ENCODE results near the gene HIVEP3. TPM values are rescaled to one million over a fixed set of nuclear protein-coding genes. Genes with fewer than 3 reads are reported as not detected.

HIVEP3 gene
- total RNA-seq, 1 donor from 2014 or later, result 73.9 TPM

DNA sequence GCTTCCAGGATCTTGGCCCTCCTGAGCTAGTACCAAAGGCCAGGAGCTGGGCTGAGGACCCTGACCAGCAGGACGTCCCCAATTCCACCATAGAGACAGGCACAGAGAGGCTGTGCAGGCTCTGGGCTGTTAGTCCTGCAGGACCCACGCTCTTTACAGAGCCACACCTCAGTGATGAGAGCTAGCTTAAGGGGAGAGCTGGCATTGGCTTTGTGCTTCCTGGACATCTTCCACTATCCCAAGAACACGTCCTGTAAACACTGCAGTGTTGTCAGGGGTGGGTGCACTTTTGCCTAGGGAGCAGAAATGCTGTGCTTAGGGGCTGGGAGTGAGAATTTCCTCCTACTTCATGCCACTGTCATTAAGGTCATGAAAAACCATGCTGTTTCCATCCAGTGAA is 342.5 kb downstream of the HIVEP3 start:
- no peak overlapping the region for H3K27ac Mint-ChIP-seq
- peaks cover 55% of the 10 kb centered on the region for H3K4me1 Mint-ChIP-seq
- peaks cover 78% of the 10 kb centered on the region for H3K36me3 Mint-ChIP-seq (ENCODE audit: low read depth)
- no peak overlapping the region for H3K4me3 Mint-ChIP-seq
- no peak for DNase-seq
- H3K27me3 Mint-ChIP-seq, result no peaks in the 10 kb centered on the region
- intact Hi-C loops (cut with micrococcal nuclease), result loop anchor here (10.0 kb wide), 2 partner anchors 59 to 319 kb away; no protein-coding TSS in a partner anchor
- no peaks in the 10 kb centered on the region for H3K9me3 Mint-ChIP-seq

- Mint-ChIP-seq H3K27me3 (no peaks in the 10 kb centered on the region), H3K4me1 (peaks cover 51% of the 10 kb centered on the region), H3K4me3 (no peak overlapping the region), H3K9me3 (no peaks in the 10 kb centered on the region), H3K36me3 (ENCODE audit: low read depth) (peaks cover 77% of the 10 kb centered on the region), H3K27ac (peak overlapping the region; percentile 43)
- intact Hi-C loops (cut with micrococcal nuclease), result loop anchor here (1.0 to 10.0 kb wide), 7 partner anchors 60 to 597 kb away; no protein-coding TSS in a partner anchor
- DNase-seq, result no peak
Observed at GRCh38 chr1:41574842-41575241, 343.9 kb downstream of the HIVEP3 start.

GRCh38 chr1:41573785-41574713 is 344.7 kb downstream of the HIVEP3 start:
- Mint-ChIP-seq H3K27me3 (no peaks in the 10 kb centered on the region), H3K4me1 (peaks cover 53% of the 10 kb centered on the region), H3K36me3 (ENCODE audit: low read depth) (peaks cover 75% of the 10 kb centered on the region), H3K27ac (peak overlapping the region; percentile 58), H3K4me3 (peak overlapping the region; percentile 2), H3K9me3 (no peaks in the 10 kb centered on the region)
- peak; percentile 95 for DNase-seq
- intact Hi-C loops (cut with micrococcal nuclease), result loop anchor here (1.0 to 10.0 kb wide), 7 partner anchors 61 to 598 kb away; no protein-coding TSS in a partner anchor

DNA sequence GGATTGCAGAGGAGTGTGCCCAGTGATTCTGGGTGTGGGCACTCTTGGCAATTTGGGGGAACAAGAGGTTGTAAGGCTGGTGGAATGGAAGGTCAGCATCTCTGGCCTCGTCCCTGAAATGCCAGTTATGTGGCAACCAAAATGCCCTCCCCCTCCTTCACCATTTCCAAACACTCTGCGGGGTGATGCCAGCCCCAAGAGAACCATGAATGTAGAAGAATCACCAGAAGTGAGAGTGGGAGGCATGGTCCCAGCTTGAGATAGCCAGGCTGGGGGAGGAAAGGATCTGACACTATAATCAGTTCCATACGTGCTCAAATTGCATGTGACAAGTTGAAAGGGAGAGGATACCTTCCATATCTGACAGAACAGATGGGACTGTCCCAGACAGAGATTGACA is 345.5 kb downstream of the HIVEP3 start:
- peak overlapping the region; percentile 50 for H3K27ac Mint-ChIP-seq
- H3K4me1 Mint-ChIP-seq, result peaks cover 56% of the 10 kb centered on the region
- peaks cover 74% of the 10 kb centered on the region for H3K36me3 Mint-ChIP-seq (ENCODE audit: low read depth)

GRCh38 chr1:41572224-41572623 is 346.5 kb downstream of the HIVEP3 start:
- DNase-seq, result no peak

More for the DNA sequence above, 345.5 kb downstream of the HIVEP3 start:
- Mint-ChIP-seq H3K4me3 (no peak overlapping the region), H3K9me3 (no peaks in the 10 kb centered on the region), H3K27me3 (no peaks in the 10 kb centered on the region)
- intact Hi-C loops (cut with micrococcal nuclease), result loop anchor here (5.0 to 10.0 kb wide), 4 partner anchors 62 to 599 kb away; no protein-coding TSS in a partner anchor
- no peak for DNase-seq

DNA sequence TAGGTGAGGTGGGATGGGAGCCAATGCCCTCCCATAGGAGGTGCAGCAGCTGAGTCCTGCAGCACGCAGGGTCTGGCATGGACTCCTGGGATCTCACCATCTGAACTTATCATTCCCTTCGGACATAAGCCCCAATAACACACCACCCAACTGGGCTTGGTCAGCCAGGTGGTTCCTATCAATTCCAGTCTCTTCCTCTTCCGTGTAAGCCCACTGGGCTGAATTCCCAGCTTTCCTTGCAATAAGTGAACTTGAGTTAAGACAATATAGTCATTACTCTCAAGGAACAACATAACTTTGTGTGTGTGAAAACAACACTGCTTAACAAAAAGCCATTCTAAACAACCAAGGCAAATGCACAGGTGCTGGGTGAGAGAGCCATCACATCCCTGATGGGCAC is 347.7 kb downstream of the HIVEP3 start:
- Mint-ChIP-seq H3K36me3 (ENCODE audit: low read depth) (peaks cover 79% of the 10 kb centered on the region), H3K27ac (no peak overlapping the region)
- no peak for DNase-seq

More at GRCh38 chr1:41572224-41572623, 346.5 kb downstream of the HIVEP3 start:
- H3K27me3 Mint-ChIP-seq, result no peaks in the 10 kb centered on the region
- peaks cover 54% of the 10 kb centered on the region for H3K4me1 Mint-ChIP-seq
- H3K9me3 Mint-ChIP-seq, result no peaks in the 10 kb centered on the region
- intact Hi-C loops (cut with micrococcal nuclease), result loop anchor here (5.0 to 10.0 kb wide), 4 partner anchors 63 to 600 kb away; no protein-coding TSS in a partner anchor
- H3K36me3 Mint-ChIP-seq (ENCODE audit: low read depth), result peaks cover 72% of the 10 kb centered on the region
- H3K4me3 Mint-ChIP-seq, result no peak overlapping the region
- no peak overlapping the region for H3K27ac Mint-ChIP-seq

GRCh38 chr1:41568204-41568603 is 350.5 kb downstream of the HIVEP3 start:
- no peak overlapping the region for H3K27ac Mint-ChIP-seq
- no peak overlapping the region for H3K4me3 Mint-ChIP-seq
- peaks cover 85% of the 10 kb centered on the region for H3K36me3 Mint-ChIP-seq (ENCODE audit: low read depth)
- no peaks in the 10 kb centered on the region for H3K9me3 Mint-ChIP-seq
- peaks cover 49% of the 10 kb centered on the region for H3K4me1 Mint-ChIP-seq
- no peaks in the 10 kb centered on the region for H3K27me3 Mint-ChIP-seq
- DNase-seq, result no peak
- intact Hi-C loops (cut with micrococcal nuclease), result no loop called here

More for the DNA sequence above, 347.7 kb downstream of the HIVEP3 start:
- H3K9me3 Mint-ChIP-seq, result no peaks in the 10 kb centered on the region
- no peaks in the 10 kb centered on the region for H3K27me3 Mint-ChIP-seq
- intact Hi-C loops (cut with micrococcal nuclease), result loop anchor here (5.0 to 10.0 kb wide), 4 partner anchors 64 to 601 kb away; no protein-coding TSS in a partner anchor
- peaks cover 55% of the 10 kb centered on the region for H3K4me1 Mint-ChIP-seq
- no peak overlapping the region for H3K4me3 Mint-ChIP-seq

DNA sequence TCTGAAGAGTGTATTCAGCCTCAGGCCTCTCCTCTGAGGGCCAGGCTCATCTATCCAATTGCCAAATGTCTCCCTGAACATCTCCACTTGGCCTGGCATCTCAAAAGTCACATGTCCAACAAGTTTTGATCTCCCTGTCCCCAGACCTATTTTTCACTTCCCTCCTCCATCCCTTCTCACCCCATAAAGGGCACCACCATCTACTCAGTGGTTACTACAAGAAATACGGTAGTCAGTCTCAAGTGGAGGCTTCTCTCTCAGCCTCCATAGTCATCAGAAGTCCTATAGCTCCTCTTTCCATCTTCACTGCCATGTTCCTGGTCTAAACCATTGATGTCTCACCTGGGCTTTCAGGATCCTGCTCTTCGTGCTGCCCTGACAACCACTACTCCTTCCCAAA is 351.8 kb downstream of the HIVEP3 start:
- intact Hi-C loops (cut with micrococcal nuclease), result no loop called here
- Mint-ChIP-seq H3K27me3 (no peaks in the 10 kb centered on the region), H3K4me1 (peaks cover 42% of the 10 kb centered on the region), H3K4me3 (no peak overlapping the region), H3K9me3 (no peaks in the 10 kb centered on the region), H3K27ac (no peak overlapping the region), H3K36me3 (ENCODE audit: low read depth) (peaks cover 80% of the 10 kb centered on the region)
- no peak for DNase-seq

- H3K9me3 Mint-ChIP-seq, result no peaks in the 10 kb centered on the region
- no peaks in the 10 kb centered on the region for H3K27me3 Mint-ChIP-seq
- H3K27ac Mint-ChIP-seq, result peak overlapping the region; percentile 73
- no peak overlapping the region for H3K4me3 Mint-ChIP-seq
- intact Hi-C loops (cut with micrococcal nuclease), result no loop called here
- H3K4me1 Mint-ChIP-seq, result peaks cover 36% of the 10 kb centered on the region
- H3K36me3 Mint-ChIP-seq (ENCODE audit: low read depth), result peaks cover 79% of the 10 kb centered on the region
- DNase-seq, result no peak
Observed at GRCh38 chr1:41566274-41566885, 352.3 kb downstream of the HIVEP3 start.

DNA sequence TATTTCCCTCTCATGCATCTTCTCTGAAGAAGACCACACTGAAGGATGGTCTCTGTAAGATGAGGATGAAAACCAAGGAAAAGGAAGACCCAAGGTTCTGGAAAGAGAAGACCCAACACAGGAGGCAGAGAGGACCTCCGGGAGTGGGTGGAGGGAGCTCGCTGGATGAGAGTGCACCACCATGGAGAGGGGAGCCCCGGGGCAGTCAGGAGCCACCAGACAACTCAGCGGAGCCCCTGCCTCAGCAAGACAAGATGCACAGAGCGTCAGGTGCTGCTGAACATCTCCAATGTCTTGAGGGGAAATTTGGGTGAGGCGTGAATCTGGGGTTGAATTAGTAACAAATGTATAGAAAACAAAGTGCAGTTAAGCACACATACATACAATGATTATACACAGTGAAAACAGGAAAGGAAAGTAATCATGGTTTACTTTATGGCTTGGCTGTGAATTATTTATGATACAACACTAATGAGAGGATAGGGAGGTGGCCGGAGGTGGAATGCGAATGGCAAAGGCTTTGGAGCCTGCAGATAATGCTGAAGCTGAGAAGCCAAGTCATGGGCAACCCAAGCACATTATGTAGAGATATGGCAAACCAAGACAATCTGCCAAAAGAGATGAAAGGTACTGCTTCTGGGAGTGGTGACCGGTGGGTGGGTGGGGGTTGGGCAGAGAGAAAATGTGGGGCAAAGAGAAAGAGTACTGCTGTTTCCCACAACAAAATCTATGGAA is 353.8 kb downstream of the HIVEP3 start:
- no peaks in the 10 kb centered on the region for H3K27me3 Mint-ChIP-seq
- intact Hi-C loops (cut with micrococcal nuclease), result no loop called here
- H3K27ac Mint-ChIP-seq, result peak overlapping the region; percentile 45
- peaks cover 77% of the 10 kb centered on the region for H3K36me3 Mint-ChIP-seq (ENCODE audit: low read depth)
- H3K9me3 Mint-ChIP-seq, result no peaks in the 10 kb centered on the region
- H3K4me3 Mint-ChIP-seq, result no peak overlapping the region
- H3K4me1 Mint-ChIP-seq, result peaks cover 31% of the 10 kb centered on the region
- no peak for DNase-seq

- intact Hi-C loops (cut with micrococcal nuclease), result no loop called here
- Mint-ChIP-seq H3K4me3 (no peak overlapping the region), H3K27ac (no peak overlapping the region), H3K36me3 (ENCODE audit: low read depth) (peaks cover 77% of the 10 kb centered on the region), H3K27me3 (no peaks in the 10 kb centered on the region), H3K9me3 (no peaks in the 10 kb centered on the region), H3K4me1 (peaks cover 28% of the 10 kb centered on the region)
- DNase-seq, result no peak
Observed at GRCh38 chr1:41562328-41562727, 356.4 kb downstream of the HIVEP3 start.

DNA sequence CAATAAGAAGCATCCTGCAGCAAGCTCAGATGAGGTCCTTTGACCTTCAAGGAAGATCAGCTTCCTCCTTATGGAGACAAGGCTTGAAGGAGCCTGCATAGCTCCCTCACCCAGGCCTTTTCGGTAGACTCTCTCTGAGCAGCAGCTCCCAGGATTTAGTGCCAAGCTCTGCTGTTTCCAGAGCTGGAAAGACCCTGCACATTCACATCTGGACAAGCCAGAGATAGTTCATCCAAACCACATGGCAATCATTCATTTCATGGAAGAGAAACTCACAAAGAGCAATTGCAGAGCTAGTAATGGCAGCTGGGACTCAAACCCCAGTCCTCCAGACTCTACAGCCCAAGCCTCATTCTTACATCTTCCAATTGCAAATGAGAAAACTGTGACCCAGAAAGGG is 357.8 kb downstream of the HIVEP3 start:
- H3K4me3 Mint-ChIP-seq, result no peak overlapping the region
- H3K27me3 Mint-ChIP-seq, result no peaks in the 10 kb centered on the region
- H3K36me3 Mint-ChIP-seq (ENCODE audit: low read depth), result peaks cover 77% of the 10 kb centered on the region
- intact Hi-C loops (cut with micrococcal nuclease), result no loop called here
- no peak for DNase-seq
- H3K27ac Mint-ChIP-seq, result peak overlapping the region; percentile 2
- peaks cover 13% of the 10 kb centered on the region for H3K9me3 Mint-ChIP-seq
- peaks cover 22% of the 10 kb centered on the region for H3K4me1 Mint-ChIP-seq

- Mint-ChIP-seq H3K36me3 (ENCODE audit: low read depth) (peaks cover 79% of the 10 kb centered on the region), H3K9me3 (peaks cover 16% of the 10 kb centered on the region), H3K27ac (no peak overlapping the region), H3K27me3 (no peaks in the 10 kb centered on the region), H3K4me3 (no peak overlapping the region), H3K4me1 (peaks cover 19% of the 10 kb centered on the region)
- no peak for DNase-seq
- intact Hi-C loops (cut with micrococcal nuclease), result no loop called here
Observed at GRCh38 chr1:41560496-41560895, 358.2 kb downstream of the HIVEP3 start.
